GM21528 (cell line): ENCODE results near the gene PRMT1.

Source experiments
- ATAC-seq: cut with Tn5 transposase; IDR thresholded peaks from one replicate; pipeline ENCODE4 v1.9.1; 2021; ENCODE audit warnings: mild to moderate bottlenecking, moderate library complexity; ENCODE audit not compliant: unreplicated experiment, low FRiP score

PRMT1 gene

GRCh38 chr19:49666120-49666444, 11.0 kb upstream of the PRMT1 start:
- ATAC-seq, result no peak

GRCh38 chr19:49667473-49667872, 9.6 kb upstream of the PRMT1 start:
- ATAC-seq, result no peak

GRCh38 chr19:49669516-49669915, 7.6 kb upstream of the PRMT1 start:
- no peak for ATAC-seq

GRCh38 chr19:49672131-49672919, 4.7 kb upstream of the PRMT1 start:
- no peak for ATAC-seq

- ATAC-seq, result peak; percentile 25
Observed at GRCh38 chr19:49676136-49676783, 811 bp upstream of the PRMT1 start.

GRCh38 chr19:49676784-49677230, 264 bp upstream of the PRMT1 start:
- ATAC-seq, result peak; percentile 71

- no peak for ATAC-seq
Observed at GRCh38 chr19:49677901-49678674, 1.0 kb downstream of the PRMT1 start.

- no peak for ATAC-seq
Observed at GRCh38 chr19:49678985-49679770, 2.1 kb downstream of the PRMT1 start.

GRCh38 chr19:49679771-49680413, 2.8 kb downstream of the PRMT1 start:
- ATAC-seq, result no peak

- no peak for ATAC-seq
Observed at GRCh38 chr19:49680421-49681351, 3.6 kb downstream of the PRMT1 start.

GRCh38 chr19:49681830-49682229, 4.8 kb downstream of the PRMT1 start:
- ATAC-seq, result no peak

GRCh38 chr19:49682274-49682673, 5.2 kb downstream of the PRMT1 start:
- ATAC-seq, result no peak

GRCh38 chr19:49683814-49684250, 6.8 kb downstream of the PRMT1 start:
- ATAC-seq, result no peak

- ATAC-seq, result no peak
Observed at GRCh38 chr19:49684251-49684982, 7.3 kb downstream of the PRMT1 start.

GRCh38 chr19:49684983-49685553, 8.0 kb downstream of the PRMT1 start:
- ATAC-seq, result no peak

GRCh38 chr19:49685845-49686332, 8.8 kb downstream of the PRMT1 start:
- ATAC-seq, result no peak

GRCh38 chr19:49686503-49687088, 9.5 kb downstream of the PRMT1 start:
- no peak for ATAC-seq
